ENCODE results near the gene CNTN5. TPM values are rescaled to one million over a fixed set of nuclear protein-coding genes. Genes with fewer than 3 reads are reported as not detected.
"Not testable (repeated sequence)": the region's sequence is repeated elsewhere in the genome, so short reads cannot be mapped to it uniquely, and the experiment has no call there.

CNTN5 gene
- total RNA-seq, 1 donor from 2014 or later: 0.36 TPM

GRCh38 chr11:99814738-99815137, 794.0 kb downstream of the CNTN5 start:
- Histone ChIP-seq H3K27ac (replicated peaks) (no peak overlapping the region), H3K36me3 (no peaks in the 10 kb centered on the region), H3K4me1 (no peaks in the 10 kb centered on the region), H3K9me3 (replicated peaks) (no peaks in the 10 kb centered on the region), H3K4me3 (no peak overlapping the region), H3K27me3 (ENCODE audit: low read depth) (no peaks in the 10 kb centered on the region)
- DNase-seq: no peak
- TF ChIP-seq CTCF (IDR thresholded peaks at IDR 0.05; ENCODE audit: borderline replicate concordance): no peak
- intact Hi-C loops (cut with micrococcal nuclease): no loop called here

- Histone ChIP-seq H3K4me1 (no peaks in the 10 kb centered on the region), H3K27ac (replicated peaks) (no peak overlapping the region), H3K36me3 (no peaks in the 10 kb centered on the region), H3K4me3 (no peak overlapping the region), H3K9me3 (replicated peaks) (no peaks in the 10 kb centered on the region), H3K27me3 (ENCODE audit: low read depth) (no peaks in the 10 kb centered on the region)
- intact Hi-C loops (cut with micrococcal nuclease): no loop called here
- no peak for TF ChIP-seq CTCF (IDR thresholded peaks at IDR 0.05; ENCODE audit: borderline replicate concordance)
- DNase-seq: no peak
Observed at GRCh38 chr11:99818991-99819390, 798.2 kb downstream of the CNTN5 start.

- H3K36me3 ChIP-seq: no peaks in the 10 kb centered on the region
- DNase-seq: no peak
- no peaks in the 10 kb centered on the region for H3K9me3 ChIP-seq (replicated peaks)
- H3K4me3 ChIP-seq: no peak overlapping the region
- intact Hi-C loops (cut with micrococcal nuclease): no loop called here
- H3K27ac ChIP-seq (replicated peaks): no peak overlapping the region
- no peak for TF ChIP-seq CTCF (IDR thresholded peaks at IDR 0.05; ENCODE audit: borderline replicate concordance)
- no peaks in the 10 kb centered on the region for H3K4me1 ChIP-seq
- H3K27me3 ChIP-seq (ENCODE audit: low read depth): no peaks in the 10 kb centered on the region
Observed at GRCh38 chr11:99822846-99823565, 802.3 kb downstream of the CNTN5 start.

- H3K36me3 ChIP-seq; DNase-seq; H3K27me3 ChIP-seq (ENCODE audit: low read depth); H3K27ac ChIP-seq (replicated peaks); intact Hi-C loops (cut with micrococcal nuclease); H3K4me1 ChIP-seq; H3K4me3 ChIP-seq; H3K9me3 ChIP-seq (replicated peaks): not testable (repeated sequence)
Observed at GRCh38 chr11:99836739-99837138, 816.0 kb downstream of the CNTN5 start.

- Histone ChIP-seq H3K27me3 (ENCODE audit: low read depth) (no peaks in the 10 kb centered on the region), H3K4me1 (no peaks in the 10 kb centered on the region), H3K36me3 (no peaks in the 10 kb centered on the region), H3K9me3 (replicated peaks) (no peaks in the 10 kb centered on the region), H3K27ac (replicated peaks) (no peak overlapping the region), H3K4me3 (no peak overlapping the region)
- no peak for TF ChIP-seq CTCF (IDR thresholded peaks at IDR 0.05; ENCODE audit: borderline replicate concordance)
- no peak for DNase-seq
- intact Hi-C loops (cut with micrococcal nuclease): no loop called here
Observed at GRCh38 chr11:99841885-99842284, 821.1 kb downstream of the CNTN5 start.

- intact Hi-C loops (cut with micrococcal nuclease): no loop called here
- no peak for TF ChIP-seq CTCF (IDR thresholded peaks at IDR 0.05; ENCODE audit: borderline replicate concordance)
- Histone ChIP-seq H3K4me1 (no peaks in the 10 kb centered on the region), H3K4me3 (no peak overlapping the region), H3K27ac (replicated peaks) (no peak overlapping the region), H3K27me3 (ENCODE audit: low read depth) (no peaks in the 10 kb centered on the region), H3K36me3 (no peaks in the 10 kb centered on the region), H3K9me3 (replicated peaks) (no peaks in the 10 kb centered on the region)
- DNase-seq: no peak
Observed at GRCh38 chr11:99865951-99866350, 845.2 kb downstream of the CNTN5 start.
